Choroid plexus epithelial cell (primary cell): ENCODE data around the gene PKN2.
"Not testable (repeated sequence)": the region's sequence is repeated elsewhere in the genome, so short reads cannot be mapped to it uniquely, and the experiment has no call there.

ENCODE experiments used
- DNase-seq: peaks from one replicate; pipeline ENCODE4 v3.0.0-alpha.2; 2010; ENCODE audit warnings: low read depth
- H3K4me3 ChIP-seq: 2 replicates; pipeline ENCODE4 v1.5.1; 2011; ENCODE audit warnings: low read depth, mild to moderate bottlenecking, control low read depth, low read length, moderate library complexity
- CTCF ChIP-seq: conservative IDR thresholded peaks from 2 replicates; pipeline ENCODE4 v1.5.1; 2011; ENCODE audit warnings: low read depth, mild to moderate bottlenecking, control low read depth, inconsistent platforms, low read length, moderate library complexity

Gene PKN2

GRCh38 chr1:88695781-88696180 lies 11.7 kb downstream of the PKN2 start:
- TF ChIP-seq CTCF = no peak
- DNase-seq = no peak
- no peak overlapping the region for H3K4me3 ChIP-seq

- no peak overlapping the region for H3K4me3 ChIP-seq
These were observed 13.4 kb downstream of the PKN2 start for GRCh38 chr1:88697503-88697902.

GRCh38 chr1:88698140-88698539 lies 14.1 kb downstream of the PKN2 start:
- no peak overlapping the region for H3K4me3 ChIP-seq
- peak; percentile 70 for DNase-seq
- no peak for TF ChIP-seq CTCF

More at GRCh38 chr1:88697503-88697902, 13.4 kb downstream of the PKN2 start:
- DNase-seq = peak; percentile 43
- TF ChIP-seq CTCF = no peak

GRCh38 chr1:88698764-88699163 lies 14.7 kb downstream of the PKN2 start:
- TF ChIP-seq CTCF = no peak
- H3K4me3 ChIP-seq = no peak overlapping the region
- no peak for DNase-seq

GRCh38 chr1:88700425-88701013 lies 16.4 kb downstream of the PKN2 start:
- DNase-seq = no peak
- H3K4me3 ChIP-seq = no peak overlapping the region
- no peak for TF ChIP-seq CTCF

GRCh38 chr1:88701275-88701674 lies 17.2 kb downstream of the PKN2 start:
- DNase-seq = no peak
- H3K4me3 ChIP-seq = no peak overlapping the region
- no peak for TF ChIP-seq CTCF

- not testable (repeated sequence) for H3K4me3 ChIP-seq, DNase-seq
These were observed 17.7 kb downstream of the PKN2 start for GRCh38 chr1:88701793-88702192.
